ENCODE measurements around the gene PDCD11. TPM values are rescaled to one million over a fixed set of nuclear protein-coding genes. Genes with fewer than 3 reads are reported as not detected.

Gene PDCD11
- total RNA-seq, 1 donor = 35.0 TPM

GRCh38 chr10:103449208-103450144, 53.0 kb downstream of the PDCD11 start:
- DNase-seq (ENCODE audit: low read depth in 2 of 3, low spot score in 2 of 3) = no peak

GRCh38 chr10:103450201-103450695, 53.8 kb downstream of the PDCD11 start:
- no peak for DNase-seq (ENCODE audit: low read depth in 2 of 3, low spot score in 2 of 3)

DNA sequence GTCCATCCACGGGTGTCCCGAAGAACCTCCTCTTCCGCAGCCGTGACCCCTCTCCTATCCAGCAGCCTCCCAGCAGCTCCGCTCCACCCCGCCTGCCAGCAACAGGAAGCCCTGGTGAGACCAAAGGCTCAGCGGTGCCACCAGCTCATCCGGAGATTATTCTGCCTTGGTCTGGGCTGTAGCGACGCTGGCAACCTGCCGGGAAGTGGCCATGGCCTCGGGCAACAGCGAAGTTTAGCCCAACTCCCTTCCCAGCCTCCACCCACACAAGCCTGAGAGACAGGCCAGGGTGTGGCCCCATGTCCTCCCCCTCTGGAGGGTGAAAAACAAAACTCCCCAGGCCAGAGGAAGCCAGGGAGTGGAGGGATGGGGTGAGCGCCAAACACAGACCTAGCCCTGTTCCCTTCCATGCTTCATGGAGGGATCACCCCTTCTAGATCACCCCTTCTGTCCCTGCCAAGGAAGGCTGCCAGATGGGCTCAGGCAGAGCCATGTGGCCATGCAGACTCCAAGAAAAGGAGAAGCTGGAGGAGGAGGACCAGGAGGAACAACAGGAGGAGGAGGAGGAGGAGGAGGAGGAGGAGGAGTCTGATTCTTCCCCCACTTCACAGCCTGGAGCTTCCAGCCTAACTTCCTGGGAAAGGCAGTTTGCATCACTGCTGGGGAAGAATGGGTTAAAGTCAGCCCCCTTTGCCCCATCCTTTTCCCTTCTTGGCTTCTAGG, 54.8 kb downstream of the PDCD11 start:
- peak in 2 of 3 donors; percentile 29 to 34 for DNase-seq (ENCODE audit: low read depth in 2 of 3, low spot score in 2 of 3)

- peak in 2 of 3 donors; percentile 31 to 61 for DNase-seq (ENCODE audit: low read depth in 2 of 3, low spot score in 2 of 3)
These were observed 55.5 kb downstream of the PDCD11 start, which contains the start of gene CALHM2 for GRCh38 chr10:103451831-103452505. Gene CALHM2 (minus strand): TSS chr10:103452370. CDS start chr10:103449941, 2,429 bp downstream.

GRCh38 chr10:103452506-103453230, 56.2 kb downstream of the PDCD11 start:
- DNase-seq (ENCODE audit: low read depth in 2 of 3, low spot score in 2 of 3) = no peak

DNA sequence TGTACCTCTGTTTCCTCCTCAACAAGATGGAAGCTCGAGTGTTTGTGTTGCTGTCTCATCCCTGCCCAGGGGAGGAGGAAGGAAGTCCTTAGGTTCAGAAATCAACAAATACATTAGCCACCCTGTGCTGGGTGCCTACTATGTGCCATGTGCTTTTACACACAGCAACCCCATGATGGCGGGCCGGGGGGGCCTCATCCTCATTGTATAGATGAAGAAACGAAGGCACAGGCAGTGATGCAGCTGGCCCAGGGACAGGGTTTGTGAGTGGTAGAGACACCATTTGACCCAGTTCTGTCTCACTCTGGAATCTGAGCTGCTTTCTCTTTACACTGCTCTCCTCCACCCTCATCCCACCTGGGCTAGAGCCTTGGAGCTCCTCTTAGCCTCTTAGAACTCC, 57.6 kb downstream of the PDCD11 start:
- no peak for DNase-seq (ENCODE audit: low read depth in 2 of 3, low spot score in 2 of 3)

DNA sequence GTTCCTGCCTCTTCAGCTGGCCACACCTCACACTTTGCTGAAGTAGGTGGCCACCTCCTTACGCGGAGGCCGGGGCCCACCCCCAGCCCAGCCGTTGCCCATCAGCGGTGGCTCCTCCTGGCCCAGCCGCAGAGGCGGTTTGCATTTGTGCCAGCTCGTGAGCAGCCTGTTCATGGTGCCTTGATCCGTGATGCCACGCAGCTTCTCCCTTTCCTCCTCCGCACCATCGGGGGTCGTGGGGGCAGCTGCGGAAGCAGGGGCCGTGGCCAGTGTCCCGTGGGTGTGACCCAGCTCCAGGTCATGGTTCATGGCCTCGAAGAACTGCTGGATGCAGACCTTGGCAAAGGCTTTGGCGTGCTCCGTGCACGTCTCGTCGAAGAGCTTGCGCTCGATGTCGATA, 58.8 kb downstream of the PDCD11 start:
- no peak for DNase-seq (ENCODE audit: low read depth in 2 of 3, low spot score in 2 of 3)

DNA sequence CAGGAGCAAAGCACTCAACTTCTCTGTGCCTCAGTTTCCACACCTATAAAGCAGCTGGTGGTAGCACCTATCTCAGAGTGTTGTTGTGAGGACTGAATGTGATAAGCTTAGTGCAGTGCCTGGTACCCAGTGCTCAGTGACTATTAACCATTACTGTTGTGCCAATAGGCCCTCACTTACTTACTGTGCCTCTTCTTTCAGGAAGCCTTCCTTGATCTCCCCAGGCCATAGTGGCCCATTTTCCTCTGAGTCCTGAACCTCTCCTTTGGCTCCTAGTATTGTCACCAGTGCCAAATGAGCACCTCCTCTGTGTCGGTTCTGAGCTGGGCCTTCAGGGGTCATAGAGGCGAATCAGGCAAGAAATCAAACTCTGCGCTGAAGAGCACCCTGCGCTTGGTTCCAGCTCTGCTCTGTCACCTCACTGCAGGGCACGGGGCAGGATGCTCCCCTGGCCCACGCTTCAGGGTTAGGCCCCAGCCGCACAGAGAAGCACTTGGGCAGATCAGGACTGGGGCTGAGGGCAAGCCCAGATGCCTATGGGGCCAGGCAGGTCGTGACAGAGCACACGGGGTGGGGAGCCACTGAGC, 59.7 kb downstream of the PDCD11 start:
- DNase-seq (ENCODE audit: low read depth in 2 of 3, low spot score in 2 of 3) = no peak

DNA sequence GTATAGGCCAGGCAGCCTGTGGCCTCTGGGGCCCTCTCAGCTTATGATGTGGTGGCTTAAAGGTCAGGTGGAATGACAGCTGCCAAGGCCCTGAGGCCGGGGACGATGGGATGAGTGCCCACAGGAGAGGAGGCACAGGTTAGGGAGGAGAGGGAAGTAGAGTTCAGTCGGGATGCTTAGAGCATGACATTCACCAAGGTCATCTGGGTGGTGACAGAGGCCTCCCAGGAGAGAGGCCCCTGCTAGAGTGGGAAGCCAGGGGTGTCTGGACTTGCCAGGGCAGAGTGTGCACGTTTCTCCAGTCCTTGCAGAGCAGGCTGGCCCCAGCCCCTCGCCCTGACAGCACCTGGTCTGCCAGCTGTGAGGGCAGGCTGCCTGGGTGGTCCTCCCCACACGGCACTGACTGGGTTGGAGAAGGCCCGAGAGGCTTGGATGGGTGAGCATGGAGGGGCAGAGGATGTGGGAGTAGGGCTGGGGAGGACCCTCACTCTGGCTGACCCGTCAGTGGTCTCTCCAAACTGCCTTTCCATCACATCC, 60.8 kb downstream of the PDCD11 start:
- DNase-seq (ENCODE audit: low read depth in 2 of 3, low spot score in 2 of 3) = no peak

- no peak for DNase-seq (ENCODE audit: low read depth in 2 of 3, low spot score in 2 of 3)
These were observed 61.6 kb downstream of the PDCD11 start for GRCh38 chr10:103457896-103458583.

DNA sequence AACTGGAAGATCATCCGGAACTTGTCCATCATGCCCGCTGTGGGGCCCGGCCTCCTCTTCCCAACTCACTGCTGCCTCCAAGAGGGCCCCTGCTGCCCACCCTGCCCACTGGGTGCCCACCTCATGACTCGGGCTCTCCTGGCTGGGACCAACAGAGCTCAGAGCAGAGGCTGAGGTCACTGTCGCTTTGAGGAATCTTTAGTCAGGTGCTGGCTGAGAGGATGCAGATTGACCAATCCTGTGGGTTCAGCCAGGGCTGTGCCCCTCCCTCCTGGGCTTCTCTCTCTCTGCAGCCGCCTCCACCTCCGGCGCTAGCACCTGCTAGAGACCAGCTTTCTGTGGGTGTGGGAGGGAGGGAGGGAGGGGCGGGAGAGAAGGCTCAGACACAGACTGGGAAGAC, 62.3 kb downstream of the PDCD11 start, which contains the start of gene CALHM1:
Gene CALHM1, minus strand, starts transcription at position 181 of the 400 bp plus-strand sequence. Its CDS starts 149 bp downstream, at position 32.
- peak in 1 of 3 donors; percentile 9 for DNase-seq (ENCODE audit: low read depth in 2 of 3, low spot score in 2 of 3)

- DNase-seq (ENCODE audit: low read depth in 2 of 3, low spot score in 2 of 3) = no peak
These were observed 63.2 kb downstream of the PDCD11 start for GRCh38 chr10:103459615-103460014.

DNA sequence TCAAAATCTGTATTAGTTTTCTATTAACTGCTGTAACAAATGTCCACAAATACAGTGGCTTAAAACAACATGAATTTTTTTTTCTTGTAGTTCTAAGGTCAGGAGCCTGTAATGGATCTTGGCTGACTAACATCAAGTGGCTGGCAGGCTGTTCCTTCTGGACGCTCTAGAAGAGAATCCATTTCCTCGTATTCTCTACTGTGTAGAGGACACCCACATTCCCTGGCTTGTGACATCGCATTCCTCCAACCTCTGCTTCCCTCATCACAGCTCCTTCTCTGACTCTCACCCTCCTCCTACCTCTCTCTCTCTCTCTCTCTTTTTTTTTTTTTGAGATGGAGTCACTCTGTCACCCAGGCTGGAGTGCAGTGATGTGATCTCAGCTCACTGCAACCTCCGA, 67.1 kb downstream of the PDCD11 start:
- DNase-seq (ENCODE audit: low read depth in 2 of 3, low spot score in 2 of 3) = no peak

DNA sequence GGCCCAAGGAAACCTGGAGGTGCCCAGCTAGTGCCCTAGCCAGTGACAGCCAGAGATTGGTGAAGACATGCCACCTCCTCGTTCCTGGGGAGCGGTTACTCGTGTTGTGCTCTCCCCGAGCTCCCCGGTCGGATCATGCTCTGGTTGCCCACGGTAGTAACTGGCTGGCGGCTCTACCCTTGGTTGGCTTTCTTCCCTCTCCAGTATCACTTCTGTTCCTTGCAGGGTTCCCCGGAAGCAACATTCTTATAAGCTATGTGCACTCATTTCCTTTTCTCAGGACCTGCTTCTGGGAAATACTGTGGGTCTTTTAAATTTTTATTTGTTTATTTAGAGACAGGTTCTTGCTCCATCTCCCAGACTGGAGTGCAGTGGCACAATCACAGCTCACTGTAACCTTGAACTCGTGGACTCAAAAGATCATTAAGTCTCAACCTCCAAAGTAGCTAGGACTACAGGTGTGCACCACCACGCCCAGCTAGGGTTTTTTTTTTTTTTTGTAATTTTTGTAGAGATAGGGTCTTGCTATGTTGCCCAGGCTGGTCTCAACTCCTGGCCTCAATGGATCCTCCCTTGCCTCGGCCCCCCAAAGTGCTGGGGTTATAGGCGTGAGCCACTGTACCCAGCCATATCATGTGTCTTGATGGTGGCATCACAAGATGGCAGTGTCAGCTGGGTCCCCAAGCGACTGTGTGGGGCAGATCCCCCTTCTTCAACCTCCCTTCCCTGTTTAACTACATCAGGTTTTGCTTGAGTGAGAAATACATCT, 69.2 kb downstream of the PDCD11 start:
- no peak for DNase-seq (ENCODE audit: low read depth in 2 of 3, low spot score in 2 of 3)

- DNase-seq (ENCODE audit: low read depth in 2 of 3, low spot score in 2 of 3) = no peak
These were observed 70.3 kb downstream of the PDCD11 start for GRCh38 chr10:103466734-103467133.

DNA sequence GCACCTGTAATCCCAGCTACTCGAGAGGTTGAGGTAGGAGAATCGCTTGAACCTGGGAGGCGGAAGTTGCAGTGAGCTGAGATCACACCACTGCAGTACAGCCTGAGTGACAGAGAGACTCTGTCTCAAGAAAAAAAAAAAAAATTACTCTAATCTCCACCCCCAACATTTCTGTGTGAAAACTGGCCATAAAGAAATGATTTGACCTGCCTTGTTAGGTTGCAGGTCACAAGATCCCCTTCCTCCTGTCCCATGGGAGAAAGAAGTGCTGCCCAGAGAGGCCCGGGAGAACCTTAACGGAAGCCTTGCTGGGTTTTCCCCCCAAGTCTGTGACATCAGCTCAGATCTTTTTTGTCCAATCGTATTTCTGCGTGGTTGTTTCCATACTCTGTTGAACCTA, 71.0 kb downstream of the PDCD11 start:
- no peak for DNase-seq (ENCODE audit: low read depth in 2 of 3, low spot score in 2 of 3)

DNA sequence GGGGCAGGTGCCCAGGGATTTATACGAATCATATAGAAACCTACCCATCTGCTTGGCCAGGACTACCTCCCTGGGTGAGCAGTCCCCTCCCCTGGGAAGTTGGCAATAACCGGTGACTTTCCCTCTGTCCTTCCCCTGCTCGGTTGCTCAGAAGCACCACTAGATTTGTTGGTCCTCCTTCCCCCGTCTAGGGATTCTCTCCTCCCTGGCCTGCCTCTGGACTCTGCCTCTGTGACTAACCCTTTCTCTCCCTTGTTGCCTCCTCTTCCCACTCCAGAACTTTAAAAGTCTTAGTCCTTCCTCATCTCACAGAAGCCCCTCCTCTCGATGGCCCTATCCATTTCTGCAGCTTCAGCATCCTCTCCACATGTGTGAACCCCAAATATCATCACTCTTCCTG, 72.8 kb downstream of the PDCD11 start:
- DNase-seq (ENCODE audit: low read depth in 2 of 3, low spot score in 2 of 3) = no peak
